Endothelial cell of umbilical vein (primary cell): ENCODE measurements around the gene TUBGCP2. TPM values are rescaled to one million over a fixed set of nuclear protein-coding genes. Genes with fewer than 3 reads are reported as not detected.

Source experiments
- BruUV-seq: library from RNA; stranded (reverse); fragments of 400-500 nt; replicated peaks from 2 replicates; lab custom pipeline; 2021; lab: Mats Ljungman, UMichigan
- CTCF ChIA-PET: fragments of 300-600, 350-600 bp; sonication (Branson Sonifier 250); formaldehyde crosslinking; loops from one replicate; lab custom pipeline; 2021; ENCODE audit warnings: antibody characterized with exemption, inconsistent platforms; lab: Charles Lee
- POLR2A ChIA-PET: fragments of 300-600, 350-600 bp; sonication (Branson Sonifier 250); formaldehyde crosslinking; loops from one replicate; lab custom pipeline; 2021; ENCODE audit warnings: antibody characterized with exemption, inconsistent platforms; lab: Charles Lee
- DNase-seq: peaks from one replicate; pipeline ENCODE4 v3.0.0-alpha.2; 2011; ENCODE audit warnings: low read depth, low spot score
- FAIRE-seq: peaks from 2 replicates; lab custom pipeline; 2011; peaks lifted over from hg19 to GRCh38; lab: Jason Lieb, UNC
- H2AFZ ChIP-seq: 2 replicates; pipeline ENCODE4 v1.6.0; 2012; ENCODE audit warnings: low read depth, low read length, control low read depth, inconsistent platforms
- H3K27ac ChIP-seq: 2 replicates; pipeline ENCODE4 v1.5.1; 2011; ENCODE audit warnings: low read depth, mild to moderate bottlenecking, control low read depth, low read length, moderate library complexity; ENCODE audit not compliant: insufficient read depth
- H3K27me3 ChIP-seq, 2 experiments: 2 replicates each; pipeline versions ENCODE4 v1.6.0 to v1.6.1; 2011; ENCODE audit warnings: low read length in 2 of 2, mixed read lengths in 1 of 2; ENCODE audit not compliant: control insufficient read depth in 2 of 2, insufficient read depth in 2 of 2
- H3K36me3 ChIP-seq, 2 experiments: 2 replicates in 1 of 2; 3 replicates in 1 of 2; pipeline ENCODE4 v1.5.1; 2011; ENCODE audit warnings: low read length in 2 of 2, mild to moderate bottlenecking in 1 of 2, moderate library complexity in 1 of 2; ENCODE audit not compliant: control insufficient read depth in 2 of 2, insufficient read depth in 2 of 2; ENCODE audit errors: extremely low read depth in 1 of 2
- H3K4me1 ChIP-seq: 3 replicates; pipeline ENCODE4 v1.5.1; 2011; ENCODE audit warnings: mild to moderate bottlenecking, low read length; ENCODE audit not compliant: control insufficient read depth, insufficient read depth; ENCODE audit errors: extremely low read depth
- H3K4me2 ChIP-seq: 2 replicates; pipeline ENCODE4 v1.6.1; 2011; ENCODE audit warnings: low read length, control low read depth, mixed read lengths; ENCODE audit not compliant: insufficient read depth
- H3K4me3 ChIP-seq, 3 experiments: fragments of 200-600 bp in 1 of 3; sonication (generic), shearing (Covaris generic) in 1 of 3; replicated peaks in 1 of 3; 2 replicates each; pipeline ENCODE4 v1.5.1; 2011 to 2016; ENCODE audit warnings: control low read depth in 3 of 3, low read length in 3 of 3, mild to moderate bottlenecking in 2 of 3, inconsistent platforms in 1 of 3, low read depth in 1 of 3, moderate library complexity in 1 of 3; ENCODE audit not compliant: insufficient read depth in 1 of 3
- H3K79me2 ChIP-seq: 2 replicates; pipeline ENCODE4 v1.6.0; 2012; ENCODE audit warnings: low read length, inconsistent platforms; ENCODE audit not compliant: control insufficient read depth, insufficient read depth
- H3K9ac ChIP-seq: replicated peaks from 2 replicates; pipeline ENCODE3; 2011; ENCODE audit warnings: low read length, control low read depth; ENCODE audit not compliant: insufficient read depth; ENCODE audit errors: extremely low read depth
- H3K9me1 ChIP-seq: replicated peaks from 3 replicates; pipeline ENCODE4 v1.6.0; 2011; ENCODE audit warnings: mild to moderate bottlenecking, low read length; ENCODE audit not compliant: control insufficient read depth, insufficient read depth; ENCODE audit errors: extremely low read depth
- H3K9me3 ChIP-seq: replicated peaks from 2 replicates; pipeline ENCODE4 v1.5.1; 2012; ENCODE audit warnings: low read length, inconsistent platforms; ENCODE audit not compliant: control insufficient read depth, insufficient read depth
- H4K20me1 ChIP-seq: replicated peaks from 2 replicates; pipeline ENCODE3; 2011; ENCODE audit warnings: mild to moderate bottlenecking, low read length; ENCODE audit not compliant: control insufficient read depth, insufficient read depth; ENCODE audit errors: extremely low read depth
- CTCF ChIP-seq, 2 donors: IDR thresholded peaks; 1 replicate in 1 of 2; 2 replicates in 1 of 2; pipeline ENCODE4 v1.5.1; 2011; ENCODE audit warnings: low read length in 2 of 2, mild to moderate bottlenecking in 2 of 2, moderate library complexity in 2 of 2, control low read depth in 1 of 2, inconsistent platforms in 1 of 2, low read depth in 1 of 2; ENCODE audit not compliant: insufficient read depth in 1 of 2; ENCODE audit errors: extremely low read depth in 1 of 2
- EZH2 ChIP-seq: IDR thresholded peaks from 2 replicates; pipeline ENCODE4 v1.6.1; 2012; ENCODE audit warnings: borderline replicate concordance, low read depth, mild to moderate bottlenecking, moderate library complexity, low read length, inconsistent platforms; ENCODE audit not compliant: severe bottlenecking
- FOS ChIP-seq: IDR thresholded peaks from 2 replicates; pipeline ENCODE4 v1.6.1; 2011; ENCODE audit warnings: mild to moderate bottlenecking, low read length, moderate library complexity, borderline replicate concordance; ENCODE audit not compliant: insufficient read depth
- GATA2 ChIP-seq: IDR thresholded peaks from 2 replicates; pipeline ENCODE4 v1.7.0; 2011; ENCODE audit warnings: low read depth, mild to moderate bottlenecking, moderate library complexity, mixed read lengths, low read length; ENCODE audit not compliant: insufficient read length, insufficient read depth
- JUN ChIP-seq: IDR thresholded peaks from 2 replicates; pipeline ENCODE4 v1.6.1; 2011; ENCODE audit warnings: borderline replicate concordance, low read depth; ENCODE audit not compliant: insufficient read length, insufficient read depth
- MAX ChIP-seq: IDR thresholded peaks from 2 replicates; pipeline ENCODE4 v1.6.1; 2011; ENCODE audit not compliant: insufficient read depth, insufficient read length
- MYC ChIP-seq: IDR thresholded peaks from one replicate; pipeline ENCODE4 v1.6.1; 2011; ENCODE audit warnings: mild to moderate bottlenecking, low read depth, low read length
- POLR2A ChIP-seq: IDR thresholded peaks from 2 replicates; pipeline ENCODE4 v1.6.1; 2012; ENCODE audit warnings: low read depth, mild to moderate bottlenecking, control low read depth, low read length
- POLR2AphosphoS5 ChIP-seq: IDR thresholded peaks from 2 replicates; pipeline ENCODE4 v1.6.1; 2012; ENCODE audit warnings: low read depth, mild to moderate bottlenecking, control low read depth, low read length, moderate library complexity; ENCODE audit not compliant: insufficient read depth
- dilution Hi-C: fragments of 300-500 bp; cut with MboI; formaldehyde crosslinking; loops from one replicate; pipeline ENCODE4 v1.15.0; 2019; ENCODE audit warnings: low sequenced_read_pairs; ENCODE audit not compliant: extremely low pct_ligation_motif_present
- intact Hi-C: fragments of 100-400 bp; cut with micrococcal nuclease; formaldehyde crosslinking; loops from one replicate; pipeline ENCODE4 v1.10.0; 2022
- polyA plus RNA-seq, 4 experiments: library from polyadenylated mRNA; depleted of rRNA in 3 of 4; stranded (reverse) in 3 of 4; unstranded in 1 of 4; fragments of >200 nt; gene quantifications; 2 replicates each; pipeline versions ENCODE4 v1.2.1 to v1.2.3, GENCODE V29; 2011 to 2012; ENCODE audit warnings: missing spikeins in 1 of 4
- total RNA-seq: library from RNA; stranded (reverse); gene quantifications from 2 replicates; pipeline ENCODE4 v1.2.3, GENCODE V29; 2021

Gene TUBGCP2
- total and polyA plus RNA-seq, 2 donors (not counting 3 experiments of a cell fraction or from before 2014, with no cell fraction given), result 37.1 to 53.1 TPM

GRCh38 chr10:133249975-133250754 lies 58.5 kb downstream of the TUBGCP2 start:
- no peaks in the 10 kb centered on the region for H3K79me2 ChIP-seq
- no peaks in the 10 kb centered on the region for H3K9me3 ChIP-seq
- H3K4me1 ChIP-seq, result no peaks in the 10 kb centered on the region
- H3K27ac ChIP-seq, result no peak overlapping the region
- no peak overlapping the region for H3K4me3 ChIP-seq
- no peak overlapping the region for H3K9ac ChIP-seq
- FAIRE-seq (no peak), DNase-seq (no peak)
- intact Hi-C loops (no loop called here), dilution Hi-C loops (no loop called here)
- H3K27me3 ChIP-seq, result no peaks in the 10 kb centered on the region
- no peaks in the 10 kb centered on the region for H3K9me1 ChIP-seq
- ChIA-PET CTCF (no interaction called here), POLR2A (no interaction called here)
- H3K36me3 ChIP-seq, result no peaks in the 10 kb centered on the region
- no peak overlapping the region for H2AFZ ChIP-seq
- BruUV-seq, result no TSS peak
- TF ChIP-seq POLR2AphosphoS5 (no peak), EZH2 (no peak), MYC (no peak), GATA2 (no peak), FOS (no peak), CTCF (IDR thresholded peaks at IDR 0.05; ENCODE audit: extremely low read depth in 1 of 2, insufficient read depth in 1 of 2, low read depth in 1 of 2, low read length in 2 of 2) (no peak), POLR2A (no peak), JUN (no peak), MAX (no peak)
- H4K20me1 ChIP-seq, result no peaks in the 10 kb centered on the region
- H3K4me2 ChIP-seq, result no peak overlapping the region
